ENCODE data around the gene CSAG3. TPM values are rescaled to one million over a fixed set of nuclear protein-coding genes. Genes with fewer than 3 reads are reported as not detected.
"Not testable (repeated sequence)": the region's sequence is repeated elsewhere in the genome, so short reads cannot be mapped to it uniquely, and the experiment has no call there.

Gene CSAG3
- total RNA-seq, 6 experiments from 2014 or later: not detected

- no peak overlapping the region for H3K4me3 Mint-ChIP-seq
- DNase-seq: no peak
- no peaks in the 10 kb centered on the region for H3K9me3 Mint-ChIP-seq
- H3K36me3 Mint-ChIP-seq (ENCODE audit: low read depth): no peaks in the 10 kb centered on the region
- no peak overlapping the region for H3K27ac Mint-ChIP-seq
- H3K4me1 Mint-ChIP-seq (ENCODE audit: low read depth): no peaks in the 10 kb centered on the region
- H3K27me3 Mint-ChIP-seq (ENCODE audit: insufficient read depth): no peaks in the 10 kb centered on the region; the same call in 1 of the 2 replicates
- no peak for TF ChIP-seq CTCF (IDR thresholded peaks at IDR 0.05)
These were observed 23.0 kb upstream of the CSAG3 start for GRCh38 chrX:152735860-152736511.

- not testable (repeated sequence) for DNase-seq; H3K27ac Mint-ChIP-seq; H3K4me3 Mint-ChIP-seq; H3K4me1 Mint-ChIP-seq (ENCODE audit: low read depth); H3K36me3 Mint-ChIP-seq (ENCODE audit: low read depth); H3K9me3 Mint-ChIP-seq; H3K27me3 Mint-ChIP-seq (ENCODE audit: insufficient read depth)
These were observed 22.5 kb upstream of the CSAG3 start for GRCh38 chrX:152736528-152736927.

- DNase-seq: no peak
- Mint-ChIP-seq H3K4me1 (ENCODE audit: low read depth) (no peaks in the 10 kb centered on the region), H3K27me3 (ENCODE audit: insufficient read depth) (peaks cover 2% of the 10 kb centered on the region), H3K27ac (no peak overlapping the region), H3K4me3 (no peak overlapping the region), H3K36me3 (ENCODE audit: low read depth) (no peaks in the 10 kb centered on the region), H3K9me3 (no peaks in the 10 kb centered on the region)
- no peak for TF ChIP-seq CTCF (IDR thresholded peaks at IDR 0.05)
These were observed 20.5 kb upstream of the CSAG3 start for GRCh38 chrX:152738560-152738959.

DNA sequence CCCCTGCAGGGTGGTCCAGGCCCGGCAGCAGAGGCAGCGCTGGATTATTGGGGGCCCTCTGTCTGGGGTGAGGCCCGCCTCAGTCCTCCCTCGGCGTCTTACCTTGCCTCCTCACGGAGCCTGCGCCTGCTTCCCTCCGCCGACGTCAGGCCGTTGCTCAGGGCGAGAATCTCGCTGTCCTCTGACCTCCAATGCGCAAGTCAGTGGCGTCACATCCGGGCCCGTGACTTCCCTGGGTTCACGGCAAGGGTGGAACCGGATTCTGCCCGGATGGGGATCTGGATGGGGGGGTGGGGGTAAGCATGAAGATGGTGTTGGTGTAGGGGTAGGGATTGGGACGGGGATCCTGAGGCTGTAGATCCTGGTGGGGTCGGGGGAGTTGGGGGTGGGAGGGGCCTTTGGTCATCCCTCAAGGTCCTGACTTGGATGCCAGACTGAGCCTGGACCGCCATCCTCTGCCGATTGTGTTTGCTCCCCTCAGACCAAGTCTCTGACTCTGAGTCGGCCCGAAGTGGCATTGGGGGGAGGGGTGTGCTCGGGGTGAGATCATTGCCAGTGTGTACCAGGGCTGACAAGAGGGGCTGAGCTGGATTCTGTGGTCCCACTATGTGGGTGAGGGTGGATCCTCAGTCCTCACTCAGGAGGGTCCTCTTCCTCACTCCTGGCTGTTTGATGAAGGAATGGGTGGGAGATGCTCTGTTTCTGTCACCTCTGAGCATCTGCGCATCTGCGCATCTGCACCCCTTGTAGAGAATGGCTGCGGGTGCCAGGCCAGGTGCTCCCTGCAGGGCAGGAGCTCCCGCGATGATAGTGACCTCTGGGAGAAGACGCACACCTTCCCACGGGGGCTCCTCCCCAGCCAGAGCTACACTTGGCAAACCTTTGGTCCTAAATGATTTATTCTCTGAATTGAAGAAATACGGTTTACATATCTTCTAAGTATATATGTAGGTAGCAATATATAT lies 5.0 kb upstream of the CSAG3 start, which contains the start of gene MAGEA2:
Gene MAGEA2 (minus strand): TSS at position 157 of the 965 bp plus-strand sequence. CDS start 2,479 bp downstream, outside the sequence.
- H3K9me3 Mint-ChIP-seq; DNase-seq; H3K4me1 Mint-ChIP-seq (ENCODE audit: low read depth); H3K36me3 Mint-ChIP-seq (ENCODE audit: low read depth); H3K27ac Mint-ChIP-seq; H3K4me3 Mint-ChIP-seq; H3K27me3 Mint-ChIP-seq (ENCODE audit: insufficient read depth): not testable (repeated sequence)

DNA sequence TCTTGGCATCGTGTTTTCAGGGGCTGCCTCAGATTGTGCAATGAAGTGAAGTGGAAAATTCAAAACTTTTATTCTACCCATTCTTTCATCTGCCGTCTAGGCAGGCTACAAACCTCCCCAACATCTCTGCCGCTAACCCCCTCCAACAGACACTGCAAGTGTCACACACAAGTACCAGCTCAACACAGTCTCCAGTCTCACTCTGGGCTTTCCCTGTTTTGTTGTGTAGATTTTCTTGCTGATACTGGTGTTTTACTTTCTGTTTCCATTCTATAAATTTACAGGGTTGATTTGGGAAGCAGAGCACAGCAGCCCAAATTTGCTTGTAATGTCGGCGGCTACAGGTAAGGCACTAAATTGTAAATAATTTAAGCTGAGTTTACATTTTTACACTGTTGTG lies 4.1 kb upstream of the CSAG3 start:
- not testable (repeated sequence) for H3K4me1 Mint-ChIP-seq (ENCODE audit: low read depth); H3K9me3 Mint-ChIP-seq; H3K36me3 Mint-ChIP-seq (ENCODE audit: low read depth); H3K27ac Mint-ChIP-seq; DNase-seq; H3K4me3 Mint-ChIP-seq; H3K27me3 Mint-ChIP-seq (ENCODE audit: insufficient read depth)

DNA sequence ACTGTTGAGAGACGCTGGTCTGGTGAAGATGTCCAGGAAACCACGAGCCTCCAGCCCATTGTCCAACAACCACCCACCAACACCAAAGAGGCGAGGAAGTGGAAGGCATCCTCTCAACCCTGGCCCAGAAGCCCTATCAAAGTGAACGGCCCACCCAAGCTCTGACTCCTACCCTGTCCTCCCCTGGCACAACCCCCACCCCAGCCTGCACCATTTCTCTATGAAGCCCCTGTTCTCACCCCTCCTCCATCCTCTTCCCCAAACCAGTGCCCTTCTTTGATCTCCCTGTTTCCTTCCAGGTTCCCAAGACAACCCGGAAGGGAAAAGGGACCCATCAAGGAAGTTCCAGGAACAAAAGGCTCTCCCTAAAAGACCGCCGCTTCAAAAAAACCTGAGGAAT lies 526 bp downstream of the CSAG3 start:
- H3K27ac Mint-ChIP-seq: not testable (repeated sequence)

GRCh38 chrX:152761582-152761981 lies 2.6 kb downstream of the CSAG3 start:
- not testable (repeated sequence) for H3K4me3 Mint-ChIP-seq; H3K36me3 Mint-ChIP-seq (ENCODE audit: low read depth); H3K27ac Mint-ChIP-seq; H3K9me3 Mint-ChIP-seq; H3K4me1 Mint-ChIP-seq (ENCODE audit: low read depth); H3K27me3 Mint-ChIP-seq (ENCODE audit: insufficient read depth); DNase-seq

More for the DNA sequence above, 526 bp downstream of the CSAG3 start:
- H3K4me1 Mint-ChIP-seq (ENCODE audit: low read depth); DNase-seq; H3K27me3 Mint-ChIP-seq (ENCODE audit: insufficient read depth); H3K36me3 Mint-ChIP-seq (ENCODE audit: low read depth); H3K4me3 Mint-ChIP-seq; H3K9me3 Mint-ChIP-seq: not testable (repeated sequence)

- H3K9me3 Mint-ChIP-seq; H3K4me1 Mint-ChIP-seq (ENCODE audit: low read depth); H3K36me3 Mint-ChIP-seq (ENCODE audit: low read depth); H3K27ac Mint-ChIP-seq; H3K4me3 Mint-ChIP-seq; DNase-seq; H3K27me3 Mint-ChIP-seq (ENCODE audit: insufficient read depth): not testable (repeated sequence)
These were observed 7.5 kb downstream of the CSAG3 start for GRCh38 chrX:152766562-152766961.

- not testable (repeated sequence) for H3K36me3 Mint-ChIP-seq (ENCODE audit: low read depth); H3K4me3 Mint-ChIP-seq; H3K4me1 Mint-ChIP-seq (ENCODE audit: low read depth); H3K27ac Mint-ChIP-seq; DNase-seq; H3K27me3 Mint-ChIP-seq (ENCODE audit: insufficient read depth); H3K9me3 Mint-ChIP-seq
These were observed 10.7 kb downstream of the CSAG3 start, which contains the start of gene MAGEA6 for GRCh38 chrX:152769549-152770289. Gene MAGEA6, minus strand, starts transcription at chrX:152769689. Its CDS starts 2,039 bp downstream, at chrX:152767650.

- H3K36me3 Mint-ChIP-seq (ENCODE audit: low read depth); H3K4me1 Mint-ChIP-seq (ENCODE audit: low read depth); H3K9me3 Mint-ChIP-seq; H3K27ac Mint-ChIP-seq; H3K27me3 Mint-ChIP-seq (ENCODE audit: insufficient read depth); DNase-seq; H3K4me3 Mint-ChIP-seq: not testable (repeated sequence)
These were observed 28.0 kb downstream of the CSAG3 start for GRCh38 chrX:152787062-152787461.
